Neural progenitor cell (in vitro differentiated cells): ENCODE measurements around the gene SWT1. TPM values are rescaled to one million over a fixed set of nuclear protein-coding genes. Genes with fewer than 3 reads are reported as not detected.

Experiments used
- DNase-seq: peaks from one replicate; pipeline ENCODE4 v3.0.0-alpha.2; 2016; ENCODE audit warnings: low spot score
- H2AFZ ChIP-seq: fragments of 200-600 bp; sonication (generic); replicated peaks from 2 replicates; pipeline ENCODE4 v1.6.1; 2016; ENCODE audit warnings: antibody characterized with exemption
- H3F3A ChIP-seq: fragments of 200-600 bp; sonication (generic); 2 replicates; pipeline ENCODE4 v1.6.1; 2016; ENCODE audit warnings: antibody characterized with exemption, low read depth
- H3K27ac ChIP-seq: fragments of 200-600 bp; sonication (generic); 2 replicates; pipeline ENCODE4 v1.5.1; 2016; ENCODE audit warnings: mild to moderate bottlenecking
- H3K27me3 ChIP-seq: fragments of 200-600 bp; sonication (generic); 2 replicates; pipeline ENCODE4 v1.6.1; 2016; ENCODE audit warnings: mild to moderate bottlenecking, moderate library complexity
- H3K36me3 ChIP-seq: fragments of 200-600 bp; sonication (generic); 2 replicates; pipeline ENCODE4 v1.5.1; 2016
- H3K4me1 ChIP-seq: fragments of 200-600 bp; sonication (generic); 2 replicates; pipeline ENCODE4 v1.6.1; 2016; ENCODE audit warnings: mixed run types
- H3K4me2 ChIP-seq: fragments of 200-600 bp; sonication (generic); 2 replicates; pipeline ENCODE4 v1.6.1; 2016
- H3K4me3 ChIP-seq: fragments of 200-600 bp; sonication (generic); 2 replicates; pipeline ENCODE4 v1.5.1; 2016
- H3K79me2 ChIP-seq: fragments of 200-600 bp; sonication (generic); 2 replicates; pipeline ENCODE4 v1.6.1; 2016; ENCODE audit warnings: low read depth
- H3K9ac ChIP-seq: fragments of 200-600 bp; sonication (generic); 2 replicates; pipeline ENCODE4 v1.6.1; 2016
- H3K9me3 ChIP-seq: fragments of 200-600 bp; sonication (generic); 2 replicates; pipeline ENCODE4 v1.5.1; 2016; ENCODE audit warnings: low read depth
- H4K20me1 ChIP-seq: fragments of 200-600 bp; sonication (generic); 2 replicates; pipeline ENCODE4 v1.6.1; 2016; ENCODE audit warnings: low read depth
- H3K27ac Mint-ChIP-seq: 3 replicates; pipeline ENCODE4 v1.8.0; 2021; ENCODE audit warnings: mixed read lengths
- H3K27me3 Mint-ChIP-seq: 2 replicates; pipeline ENCODE4 v1.8.0; 2022; ENCODE audit warnings: low read depth, mild to moderate bottlenecking, inconsistent platforms, moderate library complexity, mixed read lengths; ENCODE audit not compliant: insufficient read depth
- H3K36me3 Mint-ChIP-seq: 3 replicates; pipeline ENCODE4 v1.8.0; 2021; ENCODE audit warnings: mixed read lengths
- H3K4me1 Mint-ChIP-seq: 3 replicates; pipeline ENCODE4 v1.8.0; 2021; ENCODE audit warnings: mixed read lengths
- H3K4me3 Mint-ChIP-seq: 3 replicates; pipeline ENCODE4 v1.8.0; 2021; ENCODE audit warnings: mild to moderate bottlenecking, moderate library complexity, mixed read lengths
- H3K9me3 Mint-ChIP-seq: 3 replicates; pipeline ENCODE4 v1.8.0; 2020; ENCODE audit warnings: mixed read lengths
- CTCF ChIP-seq: fragments of 200-600 bp; sonication (generic); IDR thresholded peaks from 2 replicates; pipeline ENCODE4 v1.5.1; 2017; ENCODE audit warnings: antibody characterized with exemption, mild to moderate bottlenecking
- EZH2 ChIP-seq: fragments of 200-600 bp; sonication (generic); IDR thresholded peaks from 2 replicates; pipeline ENCODE4 v1.6.1; 2017; ENCODE audit warnings: antibody characterized with exemption, mild to moderate bottlenecking, moderate library complexity
- EZH2phosphoT487 ChIP-seq: fragments of 200-600 bp; sonication (generic); IDR thresholded peaks from 2 replicates; pipeline ENCODE4 v1.6.1; 2017; ENCODE audit warnings: antibody characterized with exemption
- total RNA-seq: library from RNA; depleted of rRNA; stranded (reverse); fragments of >200 nt; gene quantifications from 2 replicates; pipeline ENCODE4 v1.2.3, GENCODE V29; 2015; ENCODE audit warnings: low replicate concordance

The SWT1 gene
- total RNA-seq, 1 donor from 2014 or later = 12.4 TPM

DNA sequence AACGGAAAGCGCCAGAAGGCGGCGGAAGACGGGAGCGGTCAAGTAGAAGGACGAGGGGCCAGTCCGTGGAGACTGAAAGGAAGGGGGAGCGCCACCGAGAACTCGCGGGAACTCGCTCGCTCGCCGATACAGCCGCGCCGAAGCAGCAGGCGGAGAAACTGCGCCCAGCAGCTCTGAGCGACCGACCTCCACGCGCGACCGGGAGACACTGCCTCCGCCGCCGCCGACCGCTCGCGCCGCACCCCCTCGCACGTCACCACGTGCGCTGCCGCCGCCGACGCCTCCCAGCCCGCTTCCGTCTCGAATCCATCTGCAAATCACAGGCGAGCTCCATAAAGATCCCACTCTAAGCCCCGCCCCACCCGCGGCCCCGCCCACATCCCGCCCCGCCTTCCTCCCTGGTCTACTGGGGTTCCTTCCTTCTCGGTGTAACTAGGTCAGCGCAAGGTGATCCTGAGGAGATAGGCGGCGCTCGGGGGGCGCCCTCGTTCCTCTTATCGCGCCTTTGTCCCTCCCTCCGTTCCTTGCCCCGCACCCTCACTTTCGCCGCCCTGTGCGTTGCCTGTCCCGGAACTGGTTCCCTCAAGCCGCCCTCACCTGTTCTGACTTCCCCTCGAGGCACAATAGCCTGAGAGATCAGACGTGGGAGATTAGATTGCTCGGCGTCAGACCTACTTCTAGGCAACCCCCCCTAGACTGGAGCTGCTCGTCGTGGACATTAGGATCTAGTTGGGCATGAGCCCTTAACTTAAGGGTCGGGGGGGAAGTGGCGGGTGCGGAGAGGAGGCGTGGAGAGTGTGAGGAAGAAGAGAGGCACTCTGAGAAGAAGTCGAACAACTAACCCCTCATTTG is 160.3 kb downstream of the SWT1 start, which contains the start of gene IVNS1ABP:
Gene IVNS1ABP, minus strand, starts transcription at position 210 of the 852 bp plus-strand sequence. CDS start 7,750 bp downstream, outside the sequence.
- Histone ChIP-seq H3F3A (peaks cover 3% of the 10 kb centered on the region), H3K27ac (peak within 1 kb of the TSS; percentile 88), H3K4me1 (peaks cover 21% of the 10 kb centered on the region), H3K9me3 (no peaks in the 10 kb centered on the region), H3K9ac (peak within 1 kb of the TSS; percentile 78), H3K36me3 (no peaks in the 10 kb centered on the region), H3K79me2 (peaks cover 48% of the 10 kb centered on the region), H4K20me1 (peaks cover 38% of the 10 kb centered on the region), H3K27me3 (no peaks in the 10 kb centered on the region), H2AFZ (peak within 1 kb of the TSS; percentile 74), H3K4me3 (peak within 1 kb of the TSS; percentile 68), H3K4me2 (peak within 1 kb of the TSS; percentile 94)
- Mint-ChIP-seq H3K36me3 (peaks cover 8% of the 10 kb centered on the region), H3K4me3 (peak within 1 kb of the TSS; percentile 89), H3K27me3 (peaks cover 7% of the 10 kb centered on the region), H3K9me3 (peaks cover 6% of the 10 kb centered on the region), H3K4me1 (peaks cover 38% of the 10 kb centered on the region), H3K27ac (peak within 1 kb of the TSS; percentile 95)
- TF ChIP-seq CTCF = peak; percentile 53
- TF ChIP-seq EZH2 = no peak
- peak; percentile 95 for DNase-seq

- peaks cover 8% of the 10 kb centered on the region for H3K36me3 Mint-ChIP-seq
- DNase-seq = no peak
- Histone ChIP-seq H3K27ac (no peak overlapping the region), H3K79me2 (peaks cover 42% of the 10 kb centered on the region), H3F3A (peaks cover 3% of the 10 kb centered on the region), H3K27me3 (no peaks in the 10 kb centered on the region), H2AFZ (peak overlapping the region; percentile 74), H3K4me3 (peak overlapping the region; percentile 68), H3K4me2 (peak overlapping the region; percentile 94), H3K36me3 (no peaks in the 10 kb centered on the region), H3K4me1 (peaks cover 17% of the 10 kb centered on the region), H3K9me3 (no peaks in the 10 kb centered on the region), H3K9ac (no peak overlapping the region), H4K20me1 (peaks cover 31% of the 10 kb centered on the region)
- H3K27ac Mint-ChIP-seq = peak overlapping the region; percentile 93
- peaks cover 36% of the 10 kb centered on the region for H3K4me1 Mint-ChIP-seq
- H3K27me3 Mint-ChIP-seq = peaks cover 7% of the 10 kb centered on the region
- H3K4me3 Mint-ChIP-seq = peak overlapping the region; percentile 89
- TF ChIP-seq EZH2phosphoT487 (no peak), EZH2 (no peak)
- peaks cover 6% of the 10 kb centered on the region for H3K9me3 Mint-ChIP-seq
Observed at GRCh38 chr1:185317886-185318310, 160.9 kb downstream of the SWT1 start.

GRCh38 chr1:185318431-185319138 is 161.6 kb downstream of the SWT1 start:
- Histone ChIP-seq H3K4me3 (no peak overlapping the region), H3K27ac (no peak overlapping the region), H3K4me2 (no peak overlapping the region), H3K9ac (no peak overlapping the region), H3K4me1 (peaks cover 11% of the 10 kb centered on the region), H4K20me1 (peaks cover 24% of the 10 kb centered on the region), H3K9me3 (no peaks in the 10 kb centered on the region), H3K79me2 (peaks cover 35% of the 10 kb centered on the region), H3K27me3 (no peaks in the 10 kb centered on the region), H3F3A (peaks cover 3% of the 10 kb centered on the region), H3K36me3 (no peaks in the 10 kb centered on the region), H2AFZ (no peak overlapping the region)
- DNase-seq = no peak
- Mint-ChIP-seq H3K4me1 (peaks cover 30% of the 10 kb centered on the region), H3K27ac (no peak overlapping the region), H3K36me3 (peaks cover 8% of the 10 kb centered on the region), H3K4me3 (peak overlapping the region; percentile 89), H3K9me3 (peaks cover 6% of the 10 kb centered on the region), H3K27me3 (peaks cover 7% of the 10 kb centered on the region)
- TF ChIP-seq CTCF (no peak), EZH2phosphoT487 (no peak), EZH2 (no peak)
